ENCODE results near the gene HS3ST4.
A peak's percentile ranks its signal among the peaks of the same experiment; 100 is the strongest.

Gene HS3ST4

DNA sequence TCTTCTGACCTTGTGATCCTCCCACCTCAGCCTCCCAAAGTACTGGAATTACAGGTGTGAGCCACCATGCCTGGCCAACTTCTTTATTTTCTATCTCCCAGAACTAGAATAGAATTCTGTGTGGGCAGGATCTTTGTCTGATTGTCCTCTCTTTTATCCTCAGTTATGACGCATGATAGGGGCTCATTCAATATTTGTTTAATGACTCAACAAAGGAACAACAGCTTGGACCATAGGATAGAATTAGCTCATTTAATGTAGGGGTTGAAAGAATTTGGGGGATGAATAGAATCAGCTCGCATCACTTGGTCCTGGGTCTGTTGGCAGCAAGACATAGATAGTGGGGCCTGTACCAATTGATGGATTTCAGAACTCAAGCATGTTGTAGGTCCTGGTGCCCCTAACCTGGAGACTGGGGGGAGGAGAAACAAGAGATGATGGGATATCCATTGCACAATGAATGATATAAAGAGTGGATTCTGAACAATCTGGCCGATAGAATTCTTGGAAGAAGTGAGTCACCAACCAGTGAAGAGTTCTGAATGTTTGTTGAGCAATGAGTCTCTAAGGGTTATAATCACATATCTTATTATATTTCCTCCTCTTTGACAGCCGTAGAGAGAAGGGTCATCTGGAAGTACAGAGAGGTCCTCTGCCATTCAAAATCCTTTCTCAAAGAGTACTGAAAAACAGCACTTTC lies 250.2 kb downstream of the HS3ST4 start:
- Mint-ChIP-seq H3K27ac (no peak overlapping the region), H3K9me3 (peaks cover 4% of the 10 kb centered on the region), H3K4me1 (no peaks in the 10 kb centered on the region), H3K36me3 (no peaks in the 10 kb centered on the region), H3K4me3 (no peak overlapping the region)
- ATAC-seq = no peak
- no peak for DNase-seq (ENCODE audit: low spot score in 2 of 2)

- Mint-ChIP-seq H3K9me3 (peaks cover 4% of the 10 kb centered on the region), H3K4me1 (no peaks in the 10 kb centered on the region), H3K27ac (no peak overlapping the region), H3K4me3 (no peak overlapping the region), H3K36me3 (no peaks in the 10 kb centered on the region)
- no peak for DNase-seq (ENCODE audit: low spot score in 2 of 2)
- ATAC-seq = no peak
These were observed 259.0 kb downstream of the HS3ST4 start for GRCh38 chr16:25950586-25951281.

GRCh38 chr16:25951999-25952398 lies 260.2 kb downstream of the HS3ST4 start:
- Mint-ChIP-seq H3K4me3 (no peak overlapping the region), H3K9me3 (no peaks in the 10 kb centered on the region), H3K4me1 (no peaks in the 10 kb centered on the region), H3K36me3 (no peaks in the 10 kb centered on the region), H3K27ac (no peak overlapping the region)
- DNase-seq (ENCODE audit: low spot score in 2 of 2) (no peak), ATAC-seq (no peak)

DNA sequence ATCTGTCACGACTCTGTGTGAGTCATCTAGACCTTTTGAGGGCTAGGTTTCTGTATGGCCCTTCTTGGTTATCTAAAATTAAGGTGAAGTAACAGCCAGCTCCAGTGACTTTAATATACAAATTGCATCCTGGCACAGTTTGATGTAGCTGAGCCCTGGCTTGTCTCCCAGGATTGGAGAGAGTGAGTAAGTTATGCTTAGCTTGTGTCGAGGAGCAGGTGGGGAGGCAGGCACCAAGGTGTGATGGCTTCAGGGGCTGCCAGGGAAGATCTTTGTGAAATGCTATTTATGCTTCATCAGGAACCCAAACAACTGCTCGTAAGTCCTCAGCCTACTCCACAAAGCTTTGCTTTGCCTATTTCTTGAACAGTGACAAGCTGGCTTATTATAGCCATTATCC lies 261.2 kb downstream of the HS3ST4 start:
- Mint-ChIP-seq H3K36me3 (no peaks in the 10 kb centered on the region), H3K4me1 (no peaks in the 10 kb centered on the region), H3K4me3 (no peak overlapping the region), H3K9me3 (no peaks in the 10 kb centered on the region), H3K27ac (no peak overlapping the region)
- ATAC-seq (no peak), DNase-seq (ENCODE audit: low spot score in 2 of 2) (no peak)

DNA sequence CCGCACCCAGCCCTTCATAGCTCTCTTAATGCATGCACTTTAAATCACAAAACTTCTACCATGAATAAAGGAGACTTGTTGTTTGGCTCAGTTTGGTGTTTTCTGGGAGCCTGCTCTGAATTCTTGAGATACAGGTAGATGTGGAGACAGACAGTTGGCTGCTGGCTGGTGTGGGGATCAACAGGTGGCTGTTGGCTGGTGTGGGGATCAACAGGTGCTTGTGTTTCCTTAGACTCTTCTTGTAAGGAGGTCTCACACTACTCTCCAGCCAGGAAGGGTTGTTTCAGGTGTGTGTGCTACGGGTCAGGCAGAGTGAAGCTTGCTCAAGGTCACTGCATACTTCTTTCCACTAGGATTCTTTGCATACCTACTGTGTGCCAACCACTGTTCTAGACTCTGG lies 265.9 kb downstream of the HS3ST4 start:
- Mint-ChIP-seq H3K4me3 (no peak overlapping the region), H3K36me3 (no peaks in the 10 kb centered on the region), H3K9me3 (no peaks in the 10 kb centered on the region), H3K27ac (no peak overlapping the region), H3K4me1 (no peaks in the 10 kb centered on the region)
- ATAC-seq (no peak), DNase-seq (ENCODE audit: low spot score in 2 of 2) (no peak)

DNA sequence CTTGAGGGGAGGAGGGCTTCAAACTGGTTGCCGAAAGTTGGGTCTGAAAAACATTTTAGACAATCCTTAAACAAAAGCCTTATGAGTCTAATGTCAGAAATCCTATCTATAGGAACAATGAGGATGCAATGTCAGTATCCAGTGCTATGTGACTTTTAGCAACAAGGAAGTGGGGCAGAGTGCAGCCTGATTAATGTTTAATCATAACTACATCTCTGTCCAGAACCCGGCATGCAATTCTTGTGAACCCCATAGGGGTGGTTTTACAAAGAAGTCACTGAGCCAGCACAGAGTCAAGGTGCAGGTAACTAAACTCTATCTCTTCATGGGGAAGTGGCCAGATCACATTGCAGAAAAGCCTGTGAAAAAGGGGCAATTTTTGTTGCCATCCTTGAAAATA lies 267.5 kb downstream of the HS3ST4 start:
- H3K4me1 Mint-ChIP-seq = no peaks in the 10 kb centered on the region
- no peak overlapping the region for H3K27ac Mint-ChIP-seq
- ATAC-seq (no peak), DNase-seq (ENCODE audit: low spot score in 2 of 2) (no peak)
- H3K36me3 Mint-ChIP-seq = no peaks in the 10 kb centered on the region
- no peak overlapping the region for H3K4me3 Mint-ChIP-seq
- H3K9me3 Mint-ChIP-seq = no peaks in the 10 kb centered on the region

DNA sequence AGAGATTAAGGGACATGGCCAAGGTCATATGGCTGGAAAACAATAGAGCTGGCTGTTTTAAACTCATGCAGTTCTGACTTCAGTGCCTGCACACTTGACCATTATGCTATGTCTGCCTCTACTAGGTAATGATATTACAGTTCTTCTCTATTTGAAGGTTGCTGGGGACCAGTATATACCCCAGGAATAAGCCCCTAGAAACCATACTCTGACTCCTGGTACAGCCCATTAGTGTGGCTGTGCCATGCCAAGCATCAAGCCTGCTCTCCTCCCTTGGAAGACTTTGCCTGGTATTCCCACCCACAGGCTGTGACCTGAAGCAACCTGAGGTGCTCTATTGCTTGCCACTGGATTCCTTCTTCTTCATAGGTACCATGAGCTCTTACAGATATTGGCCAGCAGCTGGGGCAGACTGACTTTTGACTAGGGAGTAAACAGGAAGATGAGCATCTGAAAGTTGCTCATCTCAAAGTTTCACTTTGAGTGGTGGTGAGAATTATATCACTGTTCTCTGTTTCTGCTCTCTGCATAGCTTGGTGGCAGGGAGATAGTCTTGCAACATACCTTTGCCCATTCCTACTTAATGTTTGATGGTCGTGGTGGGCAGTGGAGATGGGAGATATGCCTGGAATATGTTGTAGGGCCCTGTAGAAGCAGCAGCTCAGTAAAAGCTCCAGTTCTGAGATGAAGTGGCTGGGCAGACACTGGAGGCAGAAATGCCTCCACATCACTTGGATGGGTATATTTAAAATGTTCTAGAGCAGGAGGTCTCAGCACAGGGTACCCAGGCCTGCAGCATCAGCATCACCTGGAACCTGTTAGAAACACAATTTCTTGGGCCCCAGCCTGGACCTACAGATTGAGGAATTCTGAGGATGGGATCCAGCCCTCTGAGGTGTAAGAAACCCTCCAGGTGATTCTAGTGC lies 274.7 kb downstream of the HS3ST4 start:
- Mint-ChIP-seq H3K4me3 (no peak overlapping the region), H3K27ac (peak overlapping the region; percentile 9), H3K36me3 (no peaks in the 10 kb centered on the region)

GRCh38 chr16:25977121-25977520 lies 285.4 kb downstream of the HS3ST4 start:
- H3K9me3 Mint-ChIP-seq = peaks cover 2% of the 10 kb centered on the region
- no peaks in the 10 kb centered on the region for H3K36me3 Mint-ChIP-seq
- no peak for DNase-seq (ENCODE audit: low spot score in 2 of 2)
- no peaks in the 10 kb centered on the region for H3K4me1 Mint-ChIP-seq
- no peak overlapping the region for H3K27ac Mint-ChIP-seq
- no peak overlapping the region for H3K4me3 Mint-ChIP-seq
- ATAC-seq = no peak

More for the DNA sequence above, 274.7 kb downstream of the HS3ST4 start:
- peak in 1 of 2 donors; percentile 52 for DNase-seq (ENCODE audit: low spot score in 2 of 2)
- ATAC-seq = peak; percentile 93
- Mint-ChIP-seq H3K9me3 (no peaks in the 10 kb centered on the region), H3K4me1 (peaks cover 9% of the 10 kb centered on the region)

- H3K4me1 Mint-ChIP-seq = no peaks in the 10 kb centered on the region
- no peak overlapping the region for H3K4me3 Mint-ChIP-seq
- DNase-seq (ENCODE audit: low spot score in 2 of 2) (no peak), ATAC-seq (no peak)
- H3K9me3 Mint-ChIP-seq = peaks cover 2% of the 10 kb centered on the region
- H3K27ac Mint-ChIP-seq = no peak overlapping the region
- no peaks in the 10 kb centered on the region for H3K36me3 Mint-ChIP-seq
These were observed 286.5 kb downstream of the HS3ST4 start for GRCh38 chr16:25978218-25978617.

- Mint-ChIP-seq H3K4me3 (no peak overlapping the region), H3K4me1 (no peaks in the 10 kb centered on the region), H3K36me3 (no peaks in the 10 kb centered on the region), H3K9me3 (no peaks in the 10 kb centered on the region), H3K27ac (no peak overlapping the region)
- DNase-seq (ENCODE audit: low spot score in 2 of 2) (no peak), ATAC-seq (no peak)
These were observed 296.3 kb downstream of the HS3ST4 start for GRCh38 chr16:25988084-25988483.

- ATAC-seq = no peak
These were observed 297.1 kb downstream of the HS3ST4 start for GRCh38 chr16:25988882-25989281.

GRCh38 chr16:25996052-25996451 lies 304.3 kb downstream of the HS3ST4 start:
- Mint-ChIP-seq H3K27ac (no peak overlapping the region), H3K4me1 (no peaks in the 10 kb centered on the region), H3K9me3 (peaks cover 2% of the 10 kb centered on the region), H3K36me3 (no peaks in the 10 kb centered on the region), H3K4me3 (no peak overlapping the region)
- ATAC-seq (no peak), DNase-seq (ENCODE audit: low spot score in 2 of 2) (no peak)

More at GRCh38 chr16:25988882-25989281, 297.1 kb downstream of the HS3ST4 start:
- Mint-ChIP-seq H3K9me3 (no peaks in the 10 kb centered on the region), H3K4me1 (no peaks in the 10 kb centered on the region), H3K27ac (no peak overlapping the region), H3K4me3 (no peak overlapping the region), H3K36me3 (no peaks in the 10 kb centered on the region)
- no peak for DNase-seq (ENCODE audit: low spot score in 2 of 2)

GRCh38 chr16:26005336-26005735 lies 313.6 kb downstream of the HS3ST4 start:
- ATAC-seq = no peak
- DNase-seq (ENCODE audit: low spot score in 2 of 2) = no peak
- Mint-ChIP-seq H3K36me3 (no peaks in the 10 kb centered on the region), H3K9me3 (peaks cover 2% of the 10 kb centered on the region), H3K4me3 (no peak overlapping the region), H3K4me1 (no peaks in the 10 kb centered on the region), H3K27ac (no peak overlapping the region)

DNA sequence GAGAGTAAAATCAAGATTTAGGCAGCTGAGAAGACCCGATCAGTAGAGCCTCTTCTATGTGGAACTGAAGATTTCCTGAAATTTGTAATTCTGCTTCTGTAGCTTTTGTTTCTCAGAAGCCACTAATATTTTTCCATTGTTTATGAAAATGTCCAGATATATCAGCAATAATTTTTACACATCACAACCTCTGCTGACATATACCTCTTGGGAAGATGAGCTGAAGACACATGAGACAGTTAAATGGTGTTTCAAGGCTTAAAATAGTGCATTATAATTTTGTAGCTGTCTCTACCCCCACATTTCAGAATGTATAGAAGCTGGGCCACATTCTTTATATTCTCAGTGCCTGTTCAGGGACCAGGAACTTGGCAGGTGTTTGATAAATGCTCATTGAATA lies 320.6 kb downstream of the HS3ST4 start:
- ATAC-seq (no peak), DNase-seq (ENCODE audit: low spot score in 2 of 2) (no peak)
- Mint-ChIP-seq H3K27ac (no peak overlapping the region), H3K4me3 (no peak overlapping the region), H3K4me1 (no peaks in the 10 kb centered on the region), H3K36me3 (no peaks in the 10 kb centered on the region), H3K9me3 (peaks cover 13% of the 10 kb centered on the region)

- no peaks in the 10 kb centered on the region for H3K4me1 Mint-ChIP-seq
- ATAC-seq = no peak
These were observed 324.0 kb downstream of the HS3ST4 start for GRCh38 chr16:26015776-26016175.

More at GRCh38 chr16:26015776-26016175, 324.0 kb downstream of the HS3ST4 start:
- no peak overlapping the region for H3K27ac Mint-ChIP-seq
- H3K4me3 Mint-ChIP-seq = no peak overlapping the region
- H3K36me3 Mint-ChIP-seq = no peaks in the 10 kb centered on the region
- peaks cover 18% of the 10 kb centered on the region for H3K9me3 Mint-ChIP-seq
- DNase-seq (ENCODE audit: low spot score in 2 of 2) = no peak
